Left forelimb (tissue), 1 donor: ENCODE results near the gene ARL11.

Experiments used
- DNase-seq: peaks from one replicate; pipeline ENCODE4 v3.0.0-alpha.2; 2018; ENCODE audit warnings: low spot score

ARL11 gene

GRCh38 chr13:49649244-49649962 lies 21.1 kb downstream of the ARL11 start:
- DNase-seq, result no peak

- DNase-seq, result no peak
Measured at GRCh38 chr13:49649963-49650312, 21.6 kb downstream of the ARL11 start.

GRCh38 chr13:49651570-49652354 lies 23.5 kb downstream of the ARL11 start:
- no peak for DNase-seq

- no peak for DNase-seq
Measured at GRCh38 chr13:49652355-49653305, 24.3 kb downstream of the ARL11 start.

DNA sequence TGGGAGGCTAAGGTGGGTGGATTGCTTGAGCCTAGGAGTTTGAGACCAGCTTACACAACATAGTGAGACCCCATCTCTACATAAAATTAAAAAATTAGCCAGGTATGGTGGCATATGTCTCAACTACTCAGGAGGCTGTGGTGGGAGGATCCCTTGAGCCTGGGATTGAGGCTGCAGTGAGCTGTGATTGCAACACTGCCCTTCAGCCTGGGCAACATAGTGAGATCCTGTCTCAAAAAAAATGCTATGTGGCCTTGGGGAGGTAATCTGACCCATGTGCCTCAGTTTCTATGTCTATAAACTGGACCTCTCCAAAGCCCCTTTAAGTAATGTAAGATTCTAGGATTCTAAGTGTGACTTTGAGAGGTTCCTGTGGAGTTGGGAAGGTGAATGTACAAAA lies 25.2 kb downstream of the ARL11 start:
- no peak for DNase-seq

DNA sequence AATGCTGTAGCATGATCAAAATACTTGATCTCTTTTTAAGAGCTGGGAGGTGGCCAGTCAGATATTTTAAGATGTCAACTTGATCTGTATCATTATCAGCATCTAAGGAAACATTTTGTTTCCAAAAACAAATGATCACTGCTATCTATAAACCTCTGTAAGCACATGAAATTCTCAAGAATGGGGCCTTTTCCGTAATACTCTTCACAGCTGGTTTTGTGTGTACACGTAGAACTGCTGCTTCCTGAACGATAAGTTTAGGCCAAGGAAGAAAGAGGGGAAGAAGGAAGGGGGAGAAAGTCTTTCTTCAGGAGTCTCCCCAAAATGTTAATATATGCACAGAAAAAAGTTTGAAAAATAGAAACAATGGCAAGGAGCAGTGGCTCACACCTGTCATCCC lies 25.7 kb downstream of the ARL11 start:
- no peak for DNase-seq

GRCh38 chr13:49655906-49656305 lies 27.6 kb downstream of the ARL11 start:
- DNase-seq, result no peak

DNA sequence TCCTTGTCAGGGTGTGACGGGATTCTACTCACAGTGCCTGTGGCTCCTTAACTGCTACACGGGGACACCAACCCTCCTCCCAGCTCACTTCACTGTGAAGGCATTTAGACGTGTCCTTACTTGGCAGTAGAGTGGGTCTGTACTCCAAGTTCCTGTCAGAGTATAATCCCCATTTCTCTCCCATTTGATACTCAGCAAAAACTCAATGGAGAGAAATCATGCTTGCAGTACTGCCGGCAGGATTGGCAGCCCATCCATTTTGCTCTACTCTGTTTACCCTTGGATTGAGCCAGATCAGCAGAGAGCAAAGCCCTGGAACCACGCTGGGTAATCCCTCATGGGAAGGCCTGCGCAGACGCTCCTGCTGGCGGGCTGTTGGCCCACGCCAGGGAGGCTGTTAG lies 28.9 kb downstream of the ARL11 start:
- DNase-seq, result no peak

DNA sequence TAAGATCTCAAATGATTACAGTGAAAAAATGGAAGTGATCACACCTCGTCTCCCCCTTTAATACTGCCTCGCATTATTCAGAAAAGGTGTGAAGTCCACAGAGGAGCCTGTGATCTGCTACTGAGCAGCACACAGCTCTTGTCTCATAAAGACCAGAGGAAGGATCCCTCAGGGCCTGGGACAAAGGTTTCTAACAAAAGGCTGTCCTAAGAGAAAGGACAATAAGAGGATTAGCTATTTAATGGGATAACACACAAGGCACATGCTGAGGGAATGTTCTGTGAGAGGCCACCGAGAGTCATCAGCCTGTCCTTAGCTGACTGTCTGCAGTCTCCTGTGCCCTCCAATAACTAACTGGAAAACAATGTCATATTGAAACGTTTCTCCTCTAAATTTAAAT lies 36.3 kb downstream of the ARL11 start:
- no peak for DNase-seq

DNA sequence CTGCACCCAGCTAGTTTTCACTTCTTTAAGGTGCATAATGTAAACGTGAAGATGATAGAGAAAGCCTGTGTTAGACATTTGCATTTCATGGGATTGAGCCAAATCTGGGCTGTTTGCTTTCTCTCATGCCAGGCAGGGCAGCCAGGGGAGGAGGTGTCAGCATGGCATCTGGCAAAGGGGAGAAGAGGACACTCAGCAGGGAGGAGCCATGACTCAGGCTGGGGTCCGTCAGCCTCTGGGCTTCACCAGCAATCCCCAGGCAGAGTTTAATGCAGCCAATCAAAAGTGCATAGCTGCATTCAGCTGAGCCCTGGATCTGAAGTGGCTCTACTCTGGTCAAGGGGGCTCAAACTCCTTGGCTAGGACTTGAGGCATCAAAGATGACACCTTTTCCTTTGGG lies 39.5 kb downstream of the ARL11 start:
- DNase-seq, result no peak

DNA sequence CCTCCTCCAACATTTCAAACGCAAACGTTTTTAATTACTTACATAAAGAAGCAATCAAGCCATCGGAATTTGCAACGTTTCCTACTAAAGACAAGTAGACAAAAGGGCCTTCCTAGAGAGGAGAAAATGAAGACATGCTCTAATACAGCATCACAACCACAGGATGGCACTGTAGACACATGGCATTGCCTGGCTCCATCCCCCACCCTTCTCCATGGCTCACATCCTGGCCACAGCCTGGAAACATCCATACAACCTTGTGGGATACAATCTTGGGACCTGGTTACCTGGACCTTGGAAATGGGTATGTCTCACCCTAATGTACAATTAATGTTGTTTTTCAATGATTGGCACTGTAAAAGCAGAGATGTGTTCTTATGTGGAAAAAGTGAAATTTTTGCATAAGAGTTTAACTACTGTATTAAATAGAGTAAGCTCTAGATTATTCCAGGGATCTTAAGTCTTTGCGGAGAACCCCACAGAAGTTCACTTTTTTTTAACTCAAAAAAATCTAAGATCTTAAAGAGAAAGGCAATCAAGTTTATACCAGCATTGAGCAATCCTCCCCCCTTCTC lies 41.5 kb downstream of the ARL11 start:
- no peak for DNase-seq

DNA sequence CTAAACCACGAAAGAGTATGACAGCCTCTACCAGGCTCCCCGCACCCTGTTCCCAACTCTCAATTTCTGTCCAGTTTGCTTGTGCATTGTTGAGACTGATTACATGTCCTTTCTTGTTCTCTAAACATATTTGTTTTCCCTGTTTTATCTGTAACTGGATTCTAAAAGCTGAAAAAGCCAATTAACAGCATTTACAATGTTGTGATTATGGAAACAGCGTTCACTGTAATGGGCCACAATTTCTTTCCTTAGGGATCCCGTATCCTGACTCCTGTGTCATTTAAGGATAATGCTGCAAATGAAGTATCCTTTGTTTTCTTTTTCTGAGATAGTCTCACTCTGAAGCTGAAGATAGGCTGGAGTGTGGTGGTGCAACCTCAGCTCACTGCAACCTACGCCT lies 42.5 kb downstream of the ARL11 start:
- DNase-seq, result no peak

GRCh38 chr13:49676581-49677298 lies 48.4 kb downstream of the ARL11 start:
- no peak for DNase-seq

GRCh38 chr13:49678191-49678914 lies 50.0 kb downstream of the ARL11 start:
- DNase-seq, result peak; percentile 55

GRCh38 chr13:49679246-49679645 lies 50.9 kb downstream of the ARL11 start:
- DNase-seq, result no peak

DNA sequence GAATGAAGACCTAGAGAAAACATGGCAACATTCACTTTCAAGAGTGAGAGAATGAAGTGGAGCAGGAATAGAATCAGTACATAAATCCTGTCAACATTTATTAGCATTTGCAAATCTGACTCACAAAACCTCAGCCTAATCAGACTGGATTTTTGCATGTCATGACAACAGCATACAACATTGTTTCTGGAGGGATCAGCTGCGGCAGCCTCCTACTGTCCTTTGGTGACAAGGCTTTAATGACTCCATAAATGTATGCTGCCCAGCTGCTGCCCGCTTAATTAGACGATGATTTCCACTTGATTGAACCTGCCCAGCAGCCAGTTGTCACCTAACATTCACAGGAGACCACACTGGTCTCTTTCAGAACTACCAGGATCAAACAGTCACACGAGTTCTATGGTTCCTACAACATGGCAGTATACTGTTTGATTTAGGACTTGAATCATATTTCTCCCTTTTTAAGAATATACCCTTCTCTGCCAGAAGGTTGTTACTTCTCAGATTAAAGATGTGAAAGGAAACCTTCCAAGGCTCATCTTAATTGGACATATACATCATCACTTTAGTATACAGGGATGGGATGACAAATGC lies 53.6 kb downstream of the ARL11 start:
- no peak for DNase-seq
